ENCODE results near the gene ROS1.

ROS1 gene

DNA sequence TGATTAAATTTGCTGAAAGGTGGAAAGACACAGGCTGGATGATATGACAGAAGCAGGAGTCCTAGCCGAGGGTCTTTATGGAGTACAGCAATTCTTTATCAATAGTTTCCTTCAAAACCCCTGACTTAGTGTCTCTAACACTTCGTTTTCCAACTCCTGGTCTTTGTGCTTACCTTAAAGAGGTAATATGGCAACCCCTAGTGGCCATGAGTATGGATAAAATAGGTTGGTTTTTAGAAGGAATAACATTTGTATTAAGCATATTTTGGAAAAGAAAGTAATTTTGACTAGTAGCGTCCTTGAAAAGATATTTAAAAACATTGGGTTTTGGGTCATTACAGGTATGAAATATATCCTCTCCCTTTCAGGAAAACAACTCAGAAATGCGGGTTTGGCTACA lies 108.5 kb downstream of the ROS1 start:
- no peaks in the 10 kb centered on the region for H3K9me3 ChIP-seq (ENCODE audit: insufficient read depth, low read depth, low read length)
- no peak overlapping the region for H2AK5ac ChIP-seq (ENCODE audit: low read length)
- H3K4ac ChIP-seq (ENCODE audit: low read depth, low read length): no peak overlapping the region
- no peaks in the 10 kb centered on the region for H3K27me3 ChIP-seq (ENCODE audit: insufficient read depth, low read length)
- H3K4me1 ChIP-seq (ENCODE audit: control insufficient read depth in 1 of 2, insufficient read depth in 2 of 2, low read length in 2 of 2): no peaks in the 10 kb centered on the region
- H2BK12ac ChIP-seq (ENCODE audit: low read length): no peak overlapping the region
- H3K27ac ChIP-seq (ENCODE audit: low read depth, low read length): no peak overlapping the region
- no peak overlapping the region for H3K9ac ChIP-seq (ENCODE audit: low read length)
- no peak overlapping the region for H2BK5ac ChIP-seq (ENCODE audit: low read depth, low read length, poor library complexity)
- H3K23ac ChIP-seq (ENCODE audit: low read length): no peak overlapping the region
- H3K18ac ChIP-seq (ENCODE audit: low read length): no peak overlapping the region
- H4K12ac ChIP-seq (ENCODE audit: low read depth, low read length): no peak overlapping the region
- no peaks in the 10 kb centered on the region for H3K79me1 ChIP-seq (ENCODE audit: low read length)
- no peak overlapping the region for H2BK120ac ChIP-seq (ENCODE audit: insufficient read depth, low read length, poor library complexity)
- H3K14ac ChIP-seq (ENCODE audit: low read length): no peak overlapping the region
- no peak overlapping the region for H4K8ac ChIP-seq (ENCODE audit: low read depth, low read length)
- H4K91ac ChIP-seq (ENCODE audit: low read depth, low read length): no peak overlapping the region
- no peak overlapping the region for H2AFZ ChIP-seq (ENCODE audit: insufficient read depth, low read length, poor library complexity)
- DNase-seq: peak in 1 of 2 donors; percentile 71
- no peak overlapping the region for H3K4me2 ChIP-seq (ENCODE audit: low read length)
- H3K79me2 ChIP-seq (ENCODE audit: control insufficient read depth, insufficient read depth, low read length, poor library complexity): no peaks in the 10 kb centered on the region
- no CpG with 5 or more reads among the region's 4 CpGs for WGBS (ENCODE audit: extremely low coverage, insufficient coverage, insufficient read length)
- H3K36me3 ChIP-seq (ENCODE audit: control insufficient read depth in 1 of 2, insufficient read depth in 2 of 2, low read length in 2 of 2): no peaks in the 10 kb centered on the region
- no peak overlapping the region for H3K4me3 ChIP-seq (ENCODE audit: low read depth, low read length)

DNA sequence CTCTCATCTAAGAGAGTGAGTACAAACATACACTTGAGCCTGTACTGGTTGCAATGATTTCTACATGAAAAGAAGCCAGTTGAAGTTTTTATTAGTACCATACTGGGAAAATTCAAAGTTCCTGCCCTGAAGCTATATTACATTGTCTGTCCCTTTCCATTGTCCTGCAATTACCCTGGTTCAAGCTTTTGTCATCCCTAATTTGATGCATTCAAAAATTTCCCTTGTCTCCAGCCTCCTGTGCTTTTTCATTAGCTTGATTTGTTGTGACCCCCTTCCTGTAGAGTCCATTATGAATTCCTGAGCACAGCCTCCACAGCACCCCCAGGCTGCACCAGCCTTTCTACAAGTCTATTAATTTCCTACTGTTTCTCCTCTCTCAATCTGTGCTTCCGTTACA lies 114.0 kb downstream of the ROS1 start:
- no peak for DNase-seq
- no peak overlapping the region for H3K23ac ChIP-seq (ENCODE audit: low read length)
- no peak overlapping the region for H3K4ac ChIP-seq (ENCODE audit: low read depth, low read length)
- H2AFZ ChIP-seq (ENCODE audit: insufficient read depth, low read length, poor library complexity): no peak overlapping the region
- H3K79me2 ChIP-seq (ENCODE audit: control insufficient read depth, insufficient read depth, low read length, poor library complexity): no peaks in the 10 kb centered on the region
- H3K18ac ChIP-seq (ENCODE audit: low read length): no peak overlapping the region
- no peak overlapping the region for H2AK5ac ChIP-seq (ENCODE audit: low read length)
- no peaks in the 10 kb centered on the region for H3K36me3 ChIP-seq (ENCODE audit: control insufficient read depth in 1 of 2, insufficient read depth in 2 of 2, low read length in 2 of 2)
- H4K91ac ChIP-seq (ENCODE audit: low read depth, low read length): no peak overlapping the region
- no peaks in the 10 kb centered on the region for H3K79me1 ChIP-seq (ENCODE audit: low read length)
- H3K9ac ChIP-seq (ENCODE audit: low read length): no peak overlapping the region
- H3K9me3 ChIP-seq (ENCODE audit: insufficient read depth, low read depth, low read length): no peaks in the 10 kb centered on the region
- no peak overlapping the region for H3K4me3 ChIP-seq (ENCODE audit: low read depth, low read length)
- H3K14ac ChIP-seq (ENCODE audit: low read length): no peak overlapping the region
- H3K27ac ChIP-seq (ENCODE audit: low read depth, low read length): no peak overlapping the region
- no peak overlapping the region for H2BK120ac ChIP-seq (ENCODE audit: insufficient read depth, low read length, poor library complexity)
- H4K12ac ChIP-seq (ENCODE audit: low read depth, low read length): no peak overlapping the region
- H4K8ac ChIP-seq (ENCODE audit: low read depth, low read length): no peak overlapping the region
- no peaks in the 10 kb centered on the region for H3K4me1 ChIP-seq (ENCODE audit: control insufficient read depth in 1 of 2, insufficient read depth in 2 of 2, low read length in 2 of 2)
- H2BK12ac ChIP-seq (ENCODE audit: low read length): no peak overlapping the region
- no peak overlapping the region for H2BK5ac ChIP-seq (ENCODE audit: low read depth, low read length, poor library complexity)
- no CpG with 5 or more reads among the region's 1 CpG for WGBS (ENCODE audit: extremely low coverage, insufficient coverage, insufficient read length)
- no peaks in the 10 kb centered on the region for H3K27me3 ChIP-seq (ENCODE audit: insufficient read depth, low read length)
- H3K4me2 ChIP-seq (ENCODE audit: low read length): no peak overlapping the region

DNA sequence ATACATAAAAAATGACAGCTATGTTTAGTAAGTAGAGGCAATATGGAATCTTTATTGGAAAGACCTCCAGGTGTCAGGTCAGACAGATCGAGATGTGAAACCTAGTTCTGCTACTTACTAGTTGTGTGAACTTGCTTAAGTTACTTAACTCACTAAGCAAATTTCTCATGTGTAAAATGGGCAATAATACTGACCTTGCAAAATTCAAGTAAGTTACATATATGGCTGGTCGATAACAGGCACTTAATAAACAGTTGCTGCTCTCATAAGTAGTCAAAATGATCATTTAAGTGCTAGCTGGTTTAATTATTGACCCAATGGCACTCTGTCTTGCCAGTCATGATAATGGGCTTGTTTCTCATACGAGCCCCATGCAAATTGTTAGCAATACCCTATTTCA lies 114.4 kb downstream of the ROS1 start:
- Histone ChIP-seq H4K91ac (ENCODE audit: low read depth, low read length) (no peak overlapping the region), H3K4me1 (ENCODE audit: control insufficient read depth in 1 of 2, insufficient read depth in 2 of 2, low read length in 2 of 2) (peaks cover 0 to 1% of the 10 kb centered on the region in 2 experiments), H2BK12ac (ENCODE audit: low read length) (no peak overlapping the region), H3K9me3 (ENCODE audit: insufficient read depth, low read depth, low read length) (no peaks in the 10 kb centered on the region), H2BK120ac (ENCODE audit: insufficient read depth, low read length, poor library complexity) (no peak overlapping the region), H3K4ac (ENCODE audit: low read depth, low read length) (no peak overlapping the region), H3K27me3 (ENCODE audit: insufficient read depth, low read length) (no peaks in the 10 kb centered on the region), H3K9ac (ENCODE audit: low read length) (no peak overlapping the region), H3K23ac (ENCODE audit: low read length) (no peak overlapping the region), H3K36me3 (ENCODE audit: control insufficient read depth in 1 of 2, insufficient read depth in 2 of 2, low read length in 2 of 2) (no peaks in the 10 kb centered on the region), H3K79me2 (ENCODE audit: control insufficient read depth, insufficient read depth, low read length, poor library complexity) (no peaks in the 10 kb centered on the region), H2AFZ (ENCODE audit: insufficient read depth, low read length, poor library complexity) (no peak overlapping the region), H4K12ac (ENCODE audit: low read depth, low read length) (no peak overlapping the region), H2AK5ac (ENCODE audit: low read length) (no peak overlapping the region), H3K27ac (ENCODE audit: low read depth, low read length) (no peak overlapping the region), H3K18ac (ENCODE audit: low read length) (no peak overlapping the region), H3K4me2 (ENCODE audit: low read length) (no peak overlapping the region), H3K4me3 (ENCODE audit: low read depth, low read length) (no peak overlapping the region), H3K79me1 (ENCODE audit: low read length) (no peaks in the 10 kb centered on the region), H2BK5ac (ENCODE audit: low read depth, low read length, poor library complexity) (no peak overlapping the region), H3K14ac (ENCODE audit: low read length) (no peak overlapping the region), H4K8ac (ENCODE audit: low read depth, low read length) (no peak overlapping the region)
- no CpG with 5 or more reads among the region's 3 CpGs for WGBS (ENCODE audit: extremely low coverage, insufficient coverage, insufficient read length)
- DNase-seq: no peak

DNA sequence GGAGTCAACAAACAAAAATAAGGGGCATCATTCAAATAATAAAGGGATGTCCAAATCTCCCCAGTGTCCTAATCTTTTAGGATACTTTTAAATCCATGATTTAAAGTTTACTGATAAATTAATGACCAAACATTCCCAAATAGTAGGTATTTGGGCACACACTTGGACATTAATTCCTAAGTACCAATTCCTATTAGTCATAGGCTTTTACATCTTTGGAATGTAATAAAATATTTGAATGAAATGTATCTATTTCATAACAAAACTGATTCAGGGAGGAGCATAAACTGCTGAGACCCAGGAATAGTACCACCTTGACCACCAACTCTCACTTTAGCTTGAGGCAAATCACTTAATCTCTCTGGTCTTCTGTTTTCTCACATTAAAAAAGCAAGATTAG lies 116.1 kb downstream of the ROS1 start:
- H3K9me3 ChIP-seq (ENCODE audit: insufficient read depth, low read depth, low read length): no peaks in the 10 kb centered on the region
- no peak overlapping the region for H3K23ac ChIP-seq (ENCODE audit: low read length)
- no peak overlapping the region for H4K8ac ChIP-seq (ENCODE audit: low read depth, low read length)
- peaks cover 0 to 3% of the 10 kb centered on the region in 2 experiments for H3K4me1 ChIP-seq (ENCODE audit: control insufficient read depth in 1 of 2, insufficient read depth in 2 of 2, low read length in 2 of 2)
- H2AFZ ChIP-seq (ENCODE audit: insufficient read depth, low read length, poor library complexity): no peak overlapping the region
- no peaks in the 10 kb centered on the region for H3K79me2 ChIP-seq (ENCODE audit: control insufficient read depth, insufficient read depth, low read length, poor library complexity)
- H4K12ac ChIP-seq (ENCODE audit: low read depth, low read length): no peak overlapping the region
- H3K18ac ChIP-seq (ENCODE audit: low read length): no peak overlapping the region
- DNase-seq: no peak
- no peak overlapping the region for H3K4me3 ChIP-seq (ENCODE audit: low read depth, low read length)
- H2BK5ac ChIP-seq (ENCODE audit: low read depth, low read length, poor library complexity): no peak overlapping the region
- no peak overlapping the region for H2BK12ac ChIP-seq (ENCODE audit: low read length)
- no peaks in the 10 kb centered on the region for H3K79me1 ChIP-seq (ENCODE audit: low read length)
- no peak overlapping the region for H3K27ac ChIP-seq (ENCODE audit: low read depth, low read length)
- H3K4ac ChIP-seq (ENCODE audit: low read depth, low read length): no peak overlapping the region
- no peak overlapping the region for H3K9ac ChIP-seq (ENCODE audit: low read length)
- no peaks in the 10 kb centered on the region for H3K27me3 ChIP-seq (ENCODE audit: insufficient read depth, low read length)
- H4K91ac ChIP-seq (ENCODE audit: low read depth, low read length): no peak overlapping the region
- no peak overlapping the region for H3K14ac ChIP-seq (ENCODE audit: low read length)
- no peaks in the 10 kb centered on the region for H3K36me3 ChIP-seq (ENCODE audit: control insufficient read depth in 1 of 2, insufficient read depth in 2 of 2, low read length in 2 of 2)
- H3K4me2 ChIP-seq (ENCODE audit: low read length): no peak overlapping the region
- H2AK5ac ChIP-seq (ENCODE audit: low read length): no peak overlapping the region
- H2BK120ac ChIP-seq (ENCODE audit: insufficient read depth, low read length, poor library complexity): no peak overlapping the region

Data from trophoblast cell (in vitro differentiated cells and primary cell).